Skeletal muscle satellite cell (primary cell): Measurements from ENCODE around the gene FBXO9. TPM values are rescaled to one million over a fixed set of nuclear protein-coding genes. Genes with fewer than 3 reads are reported as not detected.

Experiments used
- H3K27me3 ChIP-seq: 2 replicates; pipeline ENCODE4 v1.7.0; 2013; ENCODE audit warnings: low read length; ENCODE audit not compliant: control insufficient read depth, insufficient read depth
- H3K36me3 ChIP-seq: 2 replicates; pipeline ENCODE4 v1.7.0; 2013; ENCODE audit warnings: mild to moderate bottlenecking, control low read depth, low read length; ENCODE audit not compliant: insufficient read depth
- H3K4me1 ChIP-seq: 2 replicates; pipeline ENCODE4 v1.7.0; 2013; ENCODE audit warnings: low read length; ENCODE audit not compliant: control insufficient read depth, insufficient read depth
- H3K4me2 ChIP-seq: 2 replicates; pipeline ENCODE4 v1.7.0; 2013; ENCODE audit warnings: mild to moderate bottlenecking, low read length
- H3K4me3 ChIP-seq: 2 replicates; pipeline ENCODE4 v1.7.0; 2013; ENCODE audit warnings: low read length
- H3K9ac ChIP-seq: 2 replicates; pipeline ENCODE4 v1.7.0; 2013; ENCODE audit warnings: mild to moderate bottlenecking, low read depth, low read length, moderate library complexity
- H3K9me3 ChIP-seq: replicated peaks from 2 replicates; pipeline ENCODE4 v1.7.0; 2013; ENCODE audit warnings: mild to moderate bottlenecking, control low read depth, low read length
- small RNA-seq: library from RNA; depleted of rRNA; stranded (forward); fragments of <200 nt; gene quantifications from one replicate; pipeline ENCODE3, GENCODE V24; 2012

FBXO9 gene

GRCh38 chr6:53143710-53144109 lies 78.5 kb downstream of the FBXO9 start:
- Histone ChIP-seq H3K27me3 (peaks cover under 1% of the 10 kb centered on the region), H3K4me2 (no peak overlapping the region), H3K36me3 (no peaks in the 10 kb centered on the region), H3K4me3 (no peak overlapping the region), H3K4me1 (no peaks in the 10 kb centered on the region), H3K9me3 (no peaks in the 10 kb centered on the region), H3K9ac (no peak overlapping the region)

GRCh38 chr6:53144802-53145201 lies 79.6 kb downstream of the FBXO9 start:
- H3K4me2 ChIP-seq = no peak overlapping the region
- H3K27me3 ChIP-seq = peaks cover 4% of the 10 kb centered on the region

GRCh38 chr6:53148684-53149083 lies 83.5 kb downstream of the FBXO9 start, which contains the start of gene GCM1:
GCM1 (minus strand) TSS chr6:53148841; CDS start chr6:53145632, 3,209 bp downstream.
- no peaks in the 10 kb centered on the region for H3K9me3 ChIP-seq
- H3K4me2 ChIP-seq = no peak within 1 kb of the TSS
- no peak within 1 kb of the TSS for H3K9ac ChIP-seq
- peaks cover 4% of the 10 kb centered on the region for H3K27me3 ChIP-seq
- H3K36me3 ChIP-seq = no peaks in the 10 kb centered on the region
- H3K4me1 ChIP-seq = no peaks in the 10 kb centered on the region
- no peak within 1 kb of the TSS for H3K4me3 ChIP-seq

More at GRCh38 chr6:53144802-53145201, 79.6 kb downstream of the FBXO9 start:
- Histone ChIP-seq H3K36me3 (no peaks in the 10 kb centered on the region), H3K9ac (no peak overlapping the region), H3K4me3 (no peak overlapping the region), H3K9me3 (no peaks in the 10 kb centered on the region), H3K4me1 (no peaks in the 10 kb centered on the region)

Small RNAs within 50 kb of the gene (small RNA-seq; reads per million reads assigned to genes)
- not detected for gene RN7SL244P
